Keratinocyte (primary cell): ENCODE measurements around the gene OR13C5. TPM values are rescaled to one million over a fixed set of nuclear protein-coding genes. Genes with fewer than 3 reads are reported as not detected.

Experiments used
- DNase-seq: peaks from one replicate; pipeline ENCODE4 v3.0.0-alpha.2; 2011; ENCODE audit warnings: low read depth, missing footprints, low spot score
- FAIRE-seq: peaks from 2 replicates; lab custom pipeline; 2011; peaks lifted over from hg19 to GRCh38; lab: Jason Lieb, UNC
- H2AFZ ChIP-seq: 2 replicates; pipeline ENCODE4 v1.6.0; 2012; ENCODE audit warnings: low read length, control low read depth, inconsistent platforms; ENCODE audit not compliant: control insufficient read depth
- H3K27ac ChIP-seq: 2 replicates; pipeline ENCODE4 v1.5.1; 2011; ENCODE audit warnings: low read length; ENCODE audit not compliant: control insufficient read depth, insufficient read depth
- H3K27me3 ChIP-seq: 3 replicates; pipeline ENCODE4 v1.6.0; 2011; ENCODE audit warnings: low read length; ENCODE audit not compliant: control insufficient read depth, insufficient read depth; ENCODE audit errors: extremely low read depth
- H3K36me3 ChIP-seq, 2 experiments: 2 replicates in 1 of 2; 3 replicates in 1 of 2; pipeline ENCODE4 v1.5.1; 2011; ENCODE audit warnings: low read length in 2 of 2, mild to moderate bottlenecking in 1 of 2; ENCODE audit not compliant: control insufficient read depth in 2 of 2, insufficient read depth in 2 of 2; ENCODE audit errors: extremely low read depth in 1 of 2
- H3K4me1 ChIP-seq: 3 replicates; pipeline ENCODE4 v1.5.1; 2011; ENCODE audit warnings: low read length; ENCODE audit not compliant: control insufficient read depth, insufficient read depth; ENCODE audit errors: extremely low read depth
- H3K4me2 ChIP-seq: 3 replicates; pipeline ENCODE4 v1.6.0; 2011; ENCODE audit warnings: low read depth, low read length; ENCODE audit not compliant: control insufficient read depth, insufficient read depth; ENCODE audit errors: extremely low read depth
- H3K4me3 ChIP-seq, 3 experiments: fragments of 200-600 bp in 1 of 3; sonication (generic) in 1 of 3; 2 replicates in 2 of 3; 3 replicates in 1 of 3; pipeline ENCODE4 v1.5.1; 2011 to 2016; ENCODE audit warnings: low read length in 3 of 3, mild to moderate bottlenecking in 3 of 3, control low read depth in 2 of 3, inconsistent platforms in 1 of 3, low read depth in 1 of 3, mixed read lengths in 1 of 3, mixed run types in 1 of 3, moderate library complexity in 1 of 3; ENCODE audit not compliant: control insufficient read depth in 2 of 3, insufficient read depth in 2 of 3; ENCODE audit errors: extremely low read depth in 1 of 3
- H3K79me2 ChIP-seq: 2 replicates; pipeline ENCODE4 v1.6.0; 2012; ENCODE audit warnings: low read length; ENCODE audit not compliant: control insufficient read depth, insufficient read depth
- H3K9ac ChIP-seq: 3 replicates; pipeline ENCODE4 v1.6.0; 2011; ENCODE audit warnings: low read length; ENCODE audit not compliant: control insufficient read depth, insufficient read depth; ENCODE audit errors: extremely low read depth
- H3K9me1 ChIP-seq: 3 replicates; pipeline ENCODE4 v1.6.0; 2011; ENCODE audit warnings: low read length; ENCODE audit not compliant: control insufficient read depth, insufficient read depth; ENCODE audit errors: extremely low read depth
- H3K9me3 ChIP-seq: 2 replicates; pipeline ENCODE4 v1.5.1; 2012; ENCODE audit warnings: low read depth, low read length; ENCODE audit not compliant: control insufficient read depth
- H4K20me1 ChIP-seq: 3 replicates; pipeline ENCODE4 v1.6.0; 2011; ENCODE audit warnings: low read length; ENCODE audit not compliant: control insufficient read depth, insufficient read depth; ENCODE audit errors: extremely low read depth
- CTCF ChIP-seq, 3 experiments: IDR thresholded peaks in 1 of 3; conservative IDR thresholded peaks in 1 of 3; optimal IDR thresholded peaks in 1 of 3; 2 replicates in 2 of 3; 3 replicates in 1 of 3; pipeline versions ENCODE3 to v1.5.1; 2011; ENCODE audit warnings: low read length in 3 of 3, mild to moderate bottlenecking in 3 of 3, moderate library complexity in 2 of 3, control low read depth in 1 of 3, inconsistent platforms in 1 of 3; ENCODE audit not compliant: insufficient read depth in 2 of 3; ENCODE audit errors: extremely low read depth in 1 of 3
- EZH2 ChIP-seq: IDR thresholded peaks from one replicate; pipeline ENCODE4 v1.6.1; 2012; ENCODE audit warnings: inconsistent platforms, mild to moderate bottlenecking, low read length, moderate library complexity
- dilution Hi-C: fragments of 300-500 bp; cut with MboI; formaldehyde crosslinking; loops from one replicate; pipeline ENCODE4 v1.7.0; 2020; ENCODE audit warnings: low sequenced_read_pairs; ENCODE audit not compliant: extremely low pct_ligation_motif_present
- polyA plus RNA-seq, 5 experiments: library from polyadenylated mRNA; depleted of rRNA in 3 of 5; stranded (reverse) in 3 of 5; stranded (forward) in 1 of 5; unstranded in 1 of 5; fragments of >200 nt; gene quantifications; 1 replicate in 1 of 5; 2 replicates in 3 of 5; 3 replicates in 1 of 5; pipeline versions ENCODE4 v1.2.1 to v1.2.3, GENCODE V29; 2011 to 2012; ENCODE audit warnings: missing spikeins in 2 of 5, low read depth in 1 of 5, low replicate concordance in 1 of 5

OR13C5 gene
- polyA plus RNA-seq, 1 donor (not counting 4 experiments of a cell fraction or from before 2014, with no cell fraction given): not detected

- Histone ChIP-seq H3K9ac (no peak overlapping the region), H3K27me3 (no peaks in the 10 kb centered on the region), H3K9me1 (no peaks in the 10 kb centered on the region), H3K36me3 (no peaks in the 10 kb centered on the region), H3K4me2 (no peak overlapping the region), H2AFZ (no peak overlapping the region), H3K9me3 (no peaks in the 10 kb centered on the region), H3K4me1 (no peaks in the 10 kb centered on the region), H3K27ac (no peak overlapping the region), H3K79me2 (no peaks in the 10 kb centered on the region), H3K4me3 (no peak overlapping the region), H4K20me1 (no peaks in the 10 kb centered on the region)
- TF ChIP-seq EZH2: no peak
- TF ChIP-seq CTCF (optimal IDR thresholded peaks at IDR 0.05 in 1 of 3, IDR thresholded peaks at IDR 0.05 in 1 of 3, conservative IDR thresholded peaks at IDR 0.05 in 1 of 3; ENCODE audit: extremely low read depth in 1 of 3, insufficient read depth in 2 of 3, low read length in 3 of 3): no peak
- dilution Hi-C loops: no loop called here
- no peak for DNase-seq
- FAIRE-seq: no peak
These were observed 21.9 kb downstream of the OR13C5 start for GRCh38 chr9:104577263-104577662.

GRCh38 chr9:104575456-104575855 lies 23.8 kb downstream of the OR13C5 start:
- H3K9me1 ChIP-seq: no peaks in the 10 kb centered on the region
- H3K9ac ChIP-seq: no peak overlapping the region
- FAIRE-seq (no peak), DNase-seq (no peak)
- no peak overlapping the region for H3K27ac ChIP-seq
- H3K4me2 ChIP-seq: no peak overlapping the region
- no peaks in the 10 kb centered on the region for H3K79me2 ChIP-seq
- H3K36me3 ChIP-seq: no peaks in the 10 kb centered on the region
- no peaks in the 10 kb centered on the region for H3K27me3 ChIP-seq
- H3K9me3 ChIP-seq: no peaks in the 10 kb centered on the region
- dilution Hi-C loops: no loop called here
- no peak overlapping the region for H3K4me3 ChIP-seq
- TF ChIP-seq EZH2 (no peak), CTCF (optimal IDR thresholded peaks at IDR 0.05 in 1 of 3, IDR thresholded peaks at IDR 0.05 in 1 of 3, conservative IDR thresholded peaks at IDR 0.05 in 1 of 3; ENCODE audit: extremely low read depth in 1 of 3, insufficient read depth in 2 of 3, low read length in 3 of 3) (no peak)
- H4K20me1 ChIP-seq: no peaks in the 10 kb centered on the region
- H2AFZ ChIP-seq: no peak overlapping the region
- H3K4me1 ChIP-seq: no peaks in the 10 kb centered on the region
